Erythroblast (primary cell): Measurements from ENCODE around the gene OPRD1.

Experiments used
- GATA1 ChIP-seq: IDR thresholded peaks from 2 replicates; pipeline ENCODE4 v1.6.1; 2011; ENCODE audit warnings: low read depth, mild to moderate bottlenecking, control low read depth, low read length, moderate library complexity
- POLR2A ChIP-seq: IDR thresholded peaks from 2 replicates; pipeline ENCODE4 v1.6.1; 2011; ENCODE audit warnings: mild to moderate bottlenecking, low read length

GRCh38 chr1:28865997-28866650 lies 54.2 kb downstream of the OPRD1 start:
- TF ChIP-seq POLR2A, result no peak
- TF ChIP-seq GATA1, result no peak
